Measurements from ENCODE around the gene TREX2.
A peak's percentile ranks its signal among the peaks of the same experiment; 100 is the strongest.

The TREX2 gene

DNA sequence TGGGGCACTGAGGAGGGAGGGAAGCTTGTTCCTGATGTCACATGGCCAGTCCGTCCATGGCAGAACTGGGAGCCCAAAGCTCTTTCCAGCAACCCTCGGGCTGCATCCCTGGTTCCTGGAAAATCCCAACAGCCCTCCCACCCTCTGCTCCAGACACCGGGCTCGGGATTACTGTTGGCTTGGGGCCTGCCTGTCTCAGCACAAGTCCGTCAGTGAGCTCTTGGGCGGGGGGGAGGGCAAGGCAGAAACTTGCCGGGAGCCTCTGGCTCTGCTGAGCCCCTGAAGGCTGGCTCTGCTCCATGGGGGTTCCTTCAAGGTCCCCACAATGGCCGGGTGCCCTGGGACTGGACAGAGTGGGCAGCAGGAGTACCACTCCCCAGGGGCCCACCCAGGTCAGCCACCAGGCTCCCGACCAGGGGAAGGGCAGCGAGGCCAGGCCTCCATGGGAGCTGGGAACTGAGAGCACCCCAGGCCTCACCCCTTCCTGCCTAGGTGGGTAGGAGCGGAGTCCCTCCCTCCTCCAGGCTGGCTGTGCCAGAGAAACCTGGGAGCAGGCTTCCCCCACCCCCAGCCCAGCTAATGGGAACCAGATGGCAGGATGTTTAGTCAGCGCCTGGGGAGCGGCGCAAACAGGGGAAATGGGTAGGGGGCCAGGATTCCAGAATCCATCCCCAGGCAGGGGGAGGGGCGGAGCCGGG lies 31.0 kb upstream of the TREX2 start:
- peak; percentile 60 for DNase-seq (ENCODE audit: low spot score)

GRCh38 chrX:153475751-153476281 lies 30.0 kb upstream of the TREX2 start:
- no peak for DNase-seq (ENCODE audit: low spot score)

GRCh38 chrX:153475271-153475670 lies 29.4 kb upstream of the TREX2 start:
- no peak for DNase-seq (ENCODE audit: low spot score)

DNA sequence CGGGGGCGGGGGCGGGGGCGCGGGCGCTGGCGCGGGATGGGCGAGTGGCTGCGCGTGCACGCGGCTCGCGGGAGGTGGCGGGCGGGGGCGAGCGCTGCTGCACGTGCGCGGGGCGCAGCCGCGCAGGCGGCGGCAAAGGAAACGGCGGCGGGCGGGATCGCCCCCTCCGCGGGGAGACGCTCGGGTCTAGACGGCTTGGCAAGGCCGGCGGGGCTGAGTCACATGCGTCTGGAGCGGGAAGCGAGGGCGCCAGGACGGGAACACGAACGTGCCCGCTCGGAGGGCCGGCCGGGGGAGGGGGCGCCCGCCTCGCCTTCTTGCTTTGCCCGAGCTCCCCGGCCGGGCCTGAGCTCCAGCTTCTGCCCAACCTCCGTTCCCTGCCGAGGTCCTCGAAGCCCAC lies 28.9 kb upstream of the TREX2 start:
- no peak for DNase-seq (ENCODE audit: low spot score)

DNA sequence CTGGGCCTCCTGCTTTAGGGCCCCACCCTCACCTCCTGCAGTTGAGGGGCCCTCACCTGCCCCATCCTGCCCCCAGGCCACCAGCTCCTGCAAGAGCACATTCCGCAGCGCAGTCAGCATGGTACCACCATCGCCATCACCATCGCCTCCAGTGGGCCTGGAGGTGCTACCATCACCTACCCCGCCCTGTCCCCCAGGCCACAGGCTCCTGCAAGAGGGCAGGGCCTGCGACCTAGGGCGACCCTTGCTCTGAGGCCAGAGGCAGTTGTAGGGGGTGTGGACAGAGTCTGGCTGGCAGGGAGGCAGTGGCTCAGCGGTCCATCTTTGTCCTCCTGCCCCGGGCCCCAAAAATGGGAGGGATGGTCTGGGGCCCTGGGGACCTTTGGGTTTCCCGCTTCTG lies 28.4 kb upstream of the TREX2 start:
- DNase-seq (ENCODE audit: low spot score) = no peak

DNA sequence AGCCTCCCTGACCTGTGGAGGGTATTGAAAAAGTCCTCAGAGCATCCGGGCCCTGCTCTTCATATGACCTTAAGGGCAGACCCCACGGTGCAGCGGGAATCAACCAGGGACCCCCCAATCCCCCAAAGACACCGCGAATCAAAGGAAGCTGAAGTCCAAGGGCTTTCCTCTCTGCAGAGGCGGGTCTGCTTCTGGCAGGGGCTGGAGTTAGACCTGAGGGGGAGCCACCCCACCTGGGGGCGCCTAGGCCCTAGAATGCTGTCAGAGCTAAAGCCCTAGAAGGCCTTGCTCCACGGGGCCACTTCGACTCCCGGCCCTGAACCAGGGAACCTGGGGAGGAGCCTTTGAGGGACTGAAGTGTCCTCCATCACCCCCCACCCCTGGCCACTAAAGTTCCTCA lies 27.3 kb upstream of the TREX2 start:
- no peak for DNase-seq (ENCODE audit: low spot score)

GRCh38 chrX:153471663-153472280 lies 25.9 kb upstream of the TREX2 start:
- DNase-seq (ENCODE audit: low spot score) = no peak

DNA sequence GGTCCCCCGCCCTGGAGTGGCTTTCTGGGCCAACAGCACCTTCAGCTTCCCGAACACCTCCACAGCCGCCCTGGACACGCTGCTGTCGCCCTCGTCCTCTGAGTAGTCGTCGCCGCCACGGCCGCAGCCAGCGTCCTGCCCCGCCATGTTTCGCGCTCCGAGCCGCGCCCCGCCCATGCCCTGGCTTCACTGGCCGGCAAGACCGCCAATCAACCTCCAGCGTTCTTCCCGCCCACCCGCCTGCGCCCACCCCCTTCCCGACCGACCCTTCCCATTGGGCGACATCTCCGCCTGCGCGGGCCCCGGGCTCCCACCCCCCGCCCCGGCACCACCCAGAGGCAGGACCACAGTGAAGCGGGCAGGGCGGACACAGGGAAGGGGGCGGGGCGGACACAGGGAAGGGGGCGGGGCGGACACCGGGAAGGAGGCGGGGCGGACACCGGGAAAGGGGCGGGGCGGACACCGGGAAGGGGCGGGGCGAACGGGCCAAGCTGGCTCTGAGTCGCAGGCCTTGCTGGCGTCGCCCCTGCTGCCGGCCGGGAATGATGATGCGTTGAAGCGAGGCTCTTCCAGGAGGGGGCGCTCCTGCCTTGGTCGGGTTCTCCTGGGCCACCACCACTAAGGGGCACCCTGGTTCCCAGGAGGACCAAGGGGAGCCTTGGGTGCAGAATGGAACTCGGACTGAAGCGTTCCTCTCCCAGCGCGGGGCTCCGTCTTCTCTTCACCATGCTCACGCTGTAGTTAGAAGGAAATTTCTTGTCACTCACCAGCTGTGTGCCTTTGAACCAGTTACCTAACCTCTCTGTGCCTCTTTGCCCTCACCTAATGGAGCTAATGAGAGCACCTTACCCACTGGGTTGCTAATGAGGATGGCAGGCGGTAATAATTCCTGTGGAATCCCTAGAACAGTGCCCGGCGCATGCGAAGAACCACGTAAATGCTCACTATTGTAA lies 24.8 kb upstream of the TREX2 start, which contains the start of gene HAUS7:
TSS of gene HAUS7 (minus strand) at position 166 of the 953 bp plus-strand sequence. CDS start at position 147, 19 bp downstream.
- DNase-seq (ENCODE audit: low spot score) = peak; percentile 81

DNA sequence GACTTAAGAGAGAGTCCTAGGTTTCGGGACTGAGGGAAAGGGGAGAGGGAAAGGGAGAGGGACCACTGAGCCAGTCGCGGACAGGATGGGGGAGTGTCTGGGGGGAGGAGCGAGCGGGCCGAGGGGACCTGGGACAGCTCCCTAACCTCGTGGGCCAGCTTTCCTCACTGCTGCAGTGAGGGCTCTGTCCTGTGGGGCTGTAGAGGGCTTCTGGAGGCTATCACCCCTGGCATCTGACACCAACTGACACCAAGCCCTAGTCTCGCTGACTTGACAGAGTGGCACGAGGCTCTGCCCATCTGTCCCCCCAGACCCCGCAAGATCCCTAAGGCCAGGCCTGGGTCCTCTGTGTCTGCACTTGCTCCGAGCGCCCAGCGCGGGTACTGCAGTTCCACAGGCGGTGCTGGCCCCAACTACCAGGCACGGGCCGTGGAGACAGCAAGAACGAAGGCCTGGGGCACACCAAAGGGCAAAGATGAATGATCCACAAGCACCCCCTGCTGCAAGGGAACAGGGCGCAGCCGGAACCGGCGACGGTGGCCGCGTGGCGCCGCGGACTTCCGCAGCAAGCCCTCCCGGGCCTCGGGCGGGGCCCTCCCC lies 24.1 kb upstream of the TREX2 start:
- DNase-seq (ENCODE audit: low spot score) = peak; percentile 34

GRCh38 chrX:153468008-153468580 lies 22.2 kb upstream of the TREX2 start:
- no peak for DNase-seq (ENCODE audit: low spot score)

DNA sequence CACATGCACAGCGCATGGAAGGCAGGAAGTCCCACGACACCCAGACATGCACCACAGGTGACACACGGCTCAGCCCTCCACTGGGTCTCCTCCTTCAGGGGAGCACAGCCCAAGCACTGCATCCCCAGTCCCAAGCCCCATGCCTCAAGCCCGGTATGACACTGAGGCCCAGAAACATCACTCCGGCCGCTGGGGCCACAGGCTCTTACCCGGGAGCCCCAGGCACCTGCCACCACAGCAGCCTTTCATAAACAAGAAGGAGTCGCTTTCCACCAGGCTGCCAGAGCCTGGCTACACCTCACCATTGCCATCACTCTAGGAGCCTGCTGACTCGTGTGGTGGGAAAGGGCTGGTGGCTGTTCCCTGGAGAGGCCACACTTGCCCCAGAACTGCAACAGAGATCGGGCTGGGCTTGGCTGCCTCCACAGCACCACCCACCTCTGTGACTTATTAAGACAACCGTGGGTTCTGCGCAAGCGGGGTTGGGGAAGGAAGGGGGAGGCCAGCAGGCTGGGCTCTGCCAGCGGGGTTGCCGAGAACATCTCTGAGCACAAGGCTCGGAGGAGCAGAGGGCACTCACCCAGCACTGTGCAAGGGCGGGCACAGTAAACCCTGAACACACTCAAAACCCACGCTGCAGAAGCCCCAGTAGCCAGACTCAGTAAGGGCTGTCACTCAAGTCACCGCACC lies 20.0 kb upstream of the TREX2 start:
- no peak for DNase-seq (ENCODE audit: low spot score)

GRCh38 chrX:153464116-153464515 lies 18.3 kb upstream of the TREX2 start:
- no peak for DNase-seq (ENCODE audit: low spot score)

DNA sequence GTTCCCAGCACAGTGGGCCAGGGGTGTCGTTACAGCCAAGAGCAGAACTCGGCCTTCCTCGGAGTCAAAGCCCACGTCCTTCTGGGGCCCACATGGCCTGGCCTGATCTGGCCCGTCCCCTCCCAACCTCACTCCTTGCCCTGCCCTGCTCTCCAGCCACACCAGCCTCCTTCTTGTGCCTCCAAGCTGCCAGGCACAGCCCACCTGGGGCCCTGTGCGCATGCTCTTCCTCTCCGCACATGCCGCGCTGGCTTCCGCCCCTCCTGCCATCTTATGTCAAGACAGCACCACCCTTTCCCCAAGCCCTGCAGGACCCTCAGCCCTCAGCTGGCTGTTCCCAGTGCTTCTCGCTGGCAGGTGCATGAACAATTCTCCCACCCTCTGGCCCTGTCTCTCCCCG lies 17.7 kb upstream of the TREX2 start:
- no peak for DNase-seq (ENCODE audit: low spot score)

DNA sequence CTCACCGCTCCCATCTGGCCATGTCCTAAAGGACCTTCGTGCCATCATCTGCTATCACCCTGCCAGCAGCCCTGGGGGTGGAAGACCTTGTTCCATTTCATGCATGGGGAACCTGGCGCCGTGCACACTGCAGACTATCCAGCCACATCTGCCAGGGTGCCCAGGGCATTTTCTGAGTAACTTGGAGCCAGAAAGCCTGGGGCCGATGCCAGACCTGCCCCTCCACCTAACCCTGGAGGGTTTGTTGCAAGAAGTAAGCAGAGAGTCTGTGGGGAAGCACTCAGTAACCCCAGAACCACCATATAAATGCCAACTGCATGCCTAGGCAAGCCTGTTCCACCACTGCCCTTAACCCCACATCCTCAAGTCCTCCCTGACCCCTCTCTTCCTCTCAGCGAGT lies 17.2 kb upstream of the TREX2 start:
- no peak for DNase-seq (ENCODE audit: low spot score)

DNA sequence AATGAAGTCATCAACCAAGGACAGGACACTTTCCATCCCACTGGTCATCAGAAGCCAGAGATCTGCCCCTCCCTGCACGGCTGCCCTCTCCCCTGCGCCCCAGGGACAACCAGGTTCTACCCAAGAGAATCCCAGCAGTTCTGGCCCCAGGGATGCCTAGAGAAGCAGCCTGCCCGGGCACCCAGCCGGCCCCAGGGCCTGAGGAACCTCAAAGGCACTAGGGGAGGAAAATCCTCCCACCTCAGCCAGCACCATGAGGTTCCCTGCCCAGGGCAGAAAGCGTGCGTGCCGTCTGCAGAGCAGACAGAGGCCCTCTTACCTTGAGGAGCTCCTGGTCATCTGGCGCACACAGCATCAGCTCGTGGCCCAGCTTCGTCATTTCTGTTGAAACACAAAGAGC lies 16.4 kb upstream of the TREX2 start:
- no peak for DNase-seq (ENCODE audit: low spot score)

- DNase-seq (ENCODE audit: low spot score) = peak; percentile 48
These were observed 15.0 kb upstream of the TREX2 start for GRCh38 chrX:153460826-153461225.

- DNase-seq (ENCODE audit: low spot score) = no peak
These were observed 14.1 kb upstream of the TREX2 start for GRCh38 chrX:153459986-153460385.

DNA sequence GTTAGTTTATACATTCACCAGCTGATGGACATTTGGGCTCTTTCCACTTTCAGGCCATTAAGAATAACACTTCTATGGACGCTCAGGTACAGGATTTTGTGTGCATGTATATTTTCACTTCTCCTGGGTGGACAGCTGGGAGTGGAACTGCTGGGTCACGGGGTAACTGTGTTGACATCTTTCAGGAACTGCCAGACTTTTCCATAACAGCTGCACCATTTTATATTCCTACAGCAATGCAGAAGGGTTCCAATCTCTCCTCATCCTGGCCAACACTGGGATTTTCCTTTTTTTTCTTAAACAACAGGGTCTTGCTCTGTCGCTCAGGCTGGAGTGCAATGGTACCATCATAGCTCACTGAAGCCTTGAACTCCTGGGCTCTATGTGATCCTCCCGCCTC lies 12.6 kb upstream of the TREX2 start:
- no peak for DNase-seq (ENCODE audit: low spot score)

DNA sequence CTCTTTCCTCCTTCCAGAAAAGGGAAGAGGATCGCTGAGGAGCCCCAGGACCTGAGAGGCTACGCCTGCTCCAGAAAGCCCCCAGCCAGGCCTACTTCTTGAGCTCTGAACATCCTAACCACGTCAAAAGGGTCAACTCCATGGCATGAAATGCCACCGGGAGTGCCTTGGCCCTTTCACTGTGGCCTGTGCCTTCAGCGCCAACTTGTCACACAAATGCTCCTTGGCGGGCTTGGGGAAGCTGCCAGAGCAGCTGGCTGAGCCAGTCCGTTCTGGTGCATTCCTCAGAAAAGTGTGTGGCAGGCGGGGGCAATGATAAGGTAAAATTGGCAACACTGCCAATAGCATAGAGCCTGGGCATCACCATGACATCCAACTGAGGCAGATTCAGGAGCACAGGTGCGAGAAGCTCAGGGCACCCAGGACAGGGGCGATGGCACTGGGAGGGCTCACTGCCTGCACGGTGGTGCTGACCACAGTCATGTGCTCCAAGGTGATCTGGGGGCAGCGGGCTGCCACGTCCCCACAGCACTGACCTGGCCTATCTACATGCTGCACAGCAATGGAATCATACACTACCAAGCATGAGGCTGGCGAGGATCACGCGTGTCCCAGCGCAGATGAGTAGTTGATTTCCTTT lies 12.1 kb upstream of the TREX2 start:
- no peak for DNase-seq (ENCODE audit: low spot score)

DNA sequence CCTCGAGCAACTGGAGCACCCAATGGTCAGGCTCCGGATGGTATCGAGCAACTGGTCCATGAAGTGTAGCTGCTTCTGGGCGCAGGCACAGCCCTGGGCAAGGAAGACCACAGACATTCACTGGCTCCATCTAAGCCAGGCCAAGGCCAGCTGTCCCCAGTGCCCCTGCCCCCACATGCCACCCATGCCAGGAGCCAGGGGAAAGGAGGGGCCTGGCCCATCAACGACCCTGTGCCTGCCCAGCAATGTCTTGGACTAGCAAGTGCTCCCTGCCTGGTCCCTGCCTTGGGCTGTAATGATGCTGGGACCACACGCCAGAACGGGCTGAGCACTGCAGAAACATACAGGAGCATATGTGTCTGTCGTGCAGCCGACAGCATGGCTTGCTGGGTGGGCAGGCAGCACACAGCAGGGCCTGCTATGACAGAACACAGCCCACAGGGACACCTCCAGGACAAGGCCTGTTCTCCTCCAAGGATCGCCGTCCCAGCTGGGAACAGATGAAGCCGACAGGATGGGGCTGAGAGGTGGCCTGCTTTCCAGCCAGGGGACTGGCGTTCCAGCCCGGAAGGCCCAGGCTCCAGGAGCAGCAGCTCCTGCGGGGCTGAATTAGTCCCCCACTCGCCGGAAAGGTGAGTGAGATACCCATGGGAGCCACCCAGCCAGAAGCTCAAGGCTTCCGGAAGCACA lies 11.4 kb upstream of the TREX2 start:
- no peak for DNase-seq (ENCODE audit: low spot score)
